IMR-90 (cell line): ENCODE data around the gene SELENOO. TPM values are rescaled to one million over a fixed set of nuclear protein-coding genes. Genes with fewer than 3 reads are reported as not detected.

Source experiments
- ATAC-seq: fragments of 200-7000 bp; cut with Tn5 transposase; 2 replicates; pipeline ENCODE4 v1.9.1; 2020; ENCODE audit warnings: low read depth, mild to moderate bottlenecking, moderate library complexity
- BruUV-seq: library from RNA; stranded (reverse); fragments of 400-500 nt; replicated peaks from 2 replicates; lab custom pipeline; 2021; lab: Mats Ljungman, UMichigan
- CTCF ChIA-PET: fragments of 300-600 bp; formaldehyde crosslinking; extraction: SDS; loops from one replicate; lab custom pipeline; 2021; ENCODE audit warnings: antibody characterized with exemption; lab: Yijun Ruan, JAX
- POLR2A ChIA-PET: fragments of 300-600 bp; sonication (Branson Sonifier 250); formaldehyde crosslinking; loops from one replicate; lab custom pipeline; 2022; ENCODE audit warnings: antibody characterized with exemption; ENCODE audit not compliant: unreplicated experiment; lab: Charles Lee
- DNase-seq: peaks from one replicate; pipeline ENCODE4 v3.0.0; 2013
- H2AFZ ChIP-seq: replicated peaks from 2 replicates; pipeline ENCODE3; 2013; ENCODE audit warnings: low read length, mild to moderate bottlenecking; ENCODE audit not compliant: poor library complexity
- H2AK5ac ChIP-seq: 2 replicates; pipeline ENCODE4 v1.6.1; 2013; ENCODE audit warnings: low read depth, low read length, inconsistent platforms
- H2AK9ac ChIP-seq: replicated peaks from 2 replicates; pipeline ENCODE3; 2013; ENCODE audit warnings: mild to moderate bottlenecking, low read depth, low read length, moderate library complexity; ENCODE audit not compliant: poor library complexity
- H2BK120ac ChIP-seq: 2 replicates; pipeline ENCODE4 v1.6.1; 2013; ENCODE audit warnings: low read depth, low read length, inconsistent platforms
- H2BK15ac ChIP-seq: 3 replicates; pipeline ENCODE4 v1.6.1; 2013; ENCODE audit warnings: low read depth, low read length, inconsistent platforms
- H2BK20ac ChIP-seq: 2 replicates; pipeline ENCODE4 v1.6.1; 2013; ENCODE audit warnings: low read depth, mild to moderate bottlenecking, inconsistent platforms, low read length, moderate library complexity
- H2BK5ac ChIP-seq: 2 replicates; pipeline ENCODE4 v1.6.1; 2013; ENCODE audit warnings: mild to moderate bottlenecking, low read depth, low read length, inconsistent platforms; ENCODE audit not compliant: poor library complexity, severe bottlenecking
- H3K14ac ChIP-seq: replicated peaks from 2 replicates; pipeline ENCODE4 v1.6.1; 2013; ENCODE audit warnings: low read depth, low read length, inconsistent platforms
- H3K18ac ChIP-seq: 2 replicates; pipeline ENCODE4 v1.6.1; 2013; ENCODE audit warnings: low read depth, low read length, control low read depth
- H3K23ac ChIP-seq: 2 replicates; pipeline ENCODE4 v1.6.1; 2013; ENCODE audit warnings: low read depth, low read length, inconsistent platforms
- H3K27ac ChIP-seq: 2 replicates; pipeline ENCODE4 v1.5.1; 2013; ENCODE audit warnings: mild to moderate bottlenecking, control low read depth, low read length; ENCODE audit not compliant: insufficient read depth
- H3K27me3 ChIP-seq: 2 replicates; pipeline ENCODE4 v1.6.1; 2013; ENCODE audit warnings: low read length; ENCODE audit not compliant: control insufficient read depth, insufficient read depth
- H3K36me3 ChIP-seq: 2 replicates; pipeline ENCODE4 v1.6.1; 2013; ENCODE audit warnings: low read length, mixed read lengths; ENCODE audit not compliant: control insufficient read depth, insufficient read depth
- H3K4ac ChIP-seq: 2 replicates; pipeline ENCODE4 v1.6.1; 2013; ENCODE audit warnings: low read depth, low read length, inconsistent platforms
- H3K4me1 ChIP-seq: 2 replicates; pipeline ENCODE4 v1.6.1; 2013; ENCODE audit warnings: low read length, mixed read lengths; ENCODE audit not compliant: control insufficient read depth, insufficient read depth
- H3K4me2 ChIP-seq: 2 replicates; pipeline ENCODE4 v1.6.1; 2013; ENCODE audit warnings: low read depth, mild to moderate bottlenecking, control low read depth, low read length, moderate library complexity
- H3K4me3 ChIP-seq: 2 replicates; pipeline ENCODE4 v1.5.1; 2013; ENCODE audit warnings: low read depth, mild to moderate bottlenecking, control low read depth, low read length, moderate library complexity; ENCODE audit not compliant: insufficient read depth
- H3K56ac ChIP-seq: 2 replicates; pipeline ENCODE4 v1.6.1; 2013; ENCODE audit warnings: low read length, inconsistent platforms; ENCODE audit not compliant: insufficient read depth; ENCODE audit errors: extremely low read depth
- H3K79me1 ChIP-seq, 2 experiments: 2 replicates each; pipeline ENCODE4 v1.6.1; 2013; ENCODE audit warnings: low read length in 2 of 2, inconsistent platforms in 1 of 2, low read depth in 1 of 2
- H3K9ac ChIP-seq: 2 replicates; pipeline ENCODE4 v1.6.1; 2013; ENCODE audit warnings: low read depth, low read length, control low read depth
- H3K9me1 ChIP-seq: 2 replicates; pipeline ENCODE4 v1.6.1; 2013; ENCODE audit warnings: low read length, inconsistent platforms; ENCODE audit not compliant: insufficient read depth
- H3K9me3 ChIP-seq: 2 replicates; pipeline ENCODE4 v1.6.1; 2013; ENCODE audit warnings: low read length; ENCODE audit not compliant: control insufficient read depth, insufficient read depth
- H4K20me1 ChIP-seq: 2 replicates; pipeline ENCODE4 v1.6.1; 2013; ENCODE audit warnings: low read length, inconsistent platforms; ENCODE audit not compliant: insufficient read depth
- H4K5ac ChIP-seq: 2 replicates; pipeline ENCODE4 v1.6.1; 2013; ENCODE audit warnings: mild to moderate bottlenecking, low read depth, low read length, control low read depth
- H4K8ac ChIP-seq, 2 experiments: 2 replicates each; pipeline ENCODE4 v1.6.1; 2013; ENCODE audit warnings: low read depth in 2 of 2, low read length in 2 of 2, control low read depth in 1 of 2, inconsistent platforms in 1 of 2
- H4K91ac ChIP-seq: 2 replicates; pipeline ENCODE4 v1.6.1; 2013; ENCODE audit warnings: low read depth, low read length, inconsistent platforms; ENCODE audit not compliant: insufficient read depth
- BHLHE40 ChIP-seq: fragments of 150-350 bp; IDR thresholded peaks from 2 replicates; pipeline ENCODE4 v1.6.1; 2016; ENCODE audit warnings: mild to moderate bottlenecking, low read depth, low read length
- CEBPB ChIP-seq: IDR thresholded peaks from 2 replicates; pipeline ENCODE4 v1.6.1; 2012; ENCODE audit warnings: low read depth, low read length, improper control_type of control experiment
- CHD1 ChIP-seq: IDR thresholded peaks from 2 replicates; pipeline ENCODE4 v1.6.1; 2012; ENCODE audit warnings: low read depth, low read length, improper control_type of control experiment
- CTCF ChIP-seq: conservative IDR thresholded peaks from 2 replicates; pipeline ENCODE4 v1.5.1; 2012; ENCODE audit warnings: mild to moderate bottlenecking, low read depth, low read length, improper control_type of control experiment
- FOS ChIP-seq: fragments of 150-350 bp; IDR thresholded peaks from 2 replicates; pipeline ENCODE4 v1.6.1; 2016; ENCODE audit warnings: low read depth, low read length
- MAZ ChIP-seq: IDR thresholded peaks from 2 replicates; pipeline ENCODE4 v1.6.1; 2012; ENCODE audit warnings: low read depth, mild to moderate bottlenecking, low read length, improper control_type of control experiment, moderate library complexity, borderline replicate concordance
- MXI1 ChIP-seq: IDR thresholded peaks from 2 replicates; pipeline ENCODE4 v1.6.1; 2012; ENCODE audit warnings: low read depth, mild to moderate bottlenecking, low read length, moderate library complexity, borderline replicate concordance
- NFE2L2 ChIP-seq: fragments of 150-350 bp; IDR thresholded peaks from 2 replicates; pipeline ENCODE4 v1.6.1; 2016; ENCODE audit warnings: low read depth, mild to moderate bottlenecking, low read length
- RCOR1 ChIP-seq: IDR thresholded peaks from 2 replicates; pipeline ENCODE4 v1.6.1; 2012; ENCODE audit warnings: mild to moderate bottlenecking, low read length, improper control_type of control experiment; ENCODE audit not compliant: insufficient replicate concordance
- RFX5 ChIP-seq: IDR thresholded peaks from 2 replicates; pipeline ENCODE4 v1.8.0; 2012; ENCODE audit warnings: low read depth, mild to moderate bottlenecking, low read length, moderate library complexity
- WGBS, 2 experiments: methylation state at CpG; one replicate each; pipeline versions ENCODE4 v1.1.5 to v1.1.7; 2013; ENCODE audit warnings: missing lambda C conversion rate in 2 of 2; ENCODE audit not compliant: insufficient read length in 1 of 2; ENCODE audit errors: extremely low coverage in 2 of 2; 5-methylcytosine and 5-hydroxymethylcytosine counted together
- dilution Hi-C: fragments of 300-500 bp; cut with HindIII; formaldehyde crosslinking; loops from one replicate; pipeline ENCODE4 v1.14.3; 2018; ENCODE audit warnings: low sequenced_read_pairs; ENCODE audit not compliant: unreplicated experiment
- in situ Hi-C: fragments of 300-500 bp; cut with MboI; formaldehyde crosslinking; loops from 3 replicates; pipeline ENCODE4 v1.14.3; 2019; ENCODE audit warnings: low sequenced_read_pairs, inconsistent platforms, mixed read lengths
- intact Hi-C: fragments of 100-400 bp; cut with micrococcal nuclease; formaldehyde crosslinking; loops from 2 replicates; pipeline ENCODE4 v1.10.0; 2022
- polyA plus RNA-seq, 3 experiments: library from polyadenylated mRNA; depleted of rRNA; stranded (reverse); fragments of >200 nt; gene quantifications; 2 replicates each; pipeline ENCODE4 v1.2.3, GENCODE V29; 2012; ENCODE audit warnings: low replicate concordance in 1 of 3
- total RNA-seq: library from RNA; depleted of rRNA; stranded (reverse); fragments of >200 nt; gene quantifications from 2 replicates; pipeline ENCODE4 v1.2.3, GENCODE V29; 2012

The SELENOO gene
- total and polyA plus RNA-seq, 2 of the 4 experiments (the other 2 are of a cell fraction): 10.4 to 21.4 TPM

GRCh38 chr22:50185375-50186087 is 15.3 kb upstream of the SELENOO start, which contains the start of gene TRABD:
Gene TRABD (plus strand): TSS chr22:50185913. CDS start chr22:50193061, 7,148 bp downstream.
- dilution Hi-C loops: no loop called here

More at GRCh38 chr22:50185375-50186087, 15.3 kb upstream of the SELENOO start, which contains the start of gene TRABD:
- ChIA-PET POLR2A (no interaction called here), CTCF (no interaction called here)
- WGBS, 2 experiments: 3% methylated on average over 6 of the region's 90 CpGs; no CpG with 5 or more reads in 1 of the 2 experiments
- H3K4me2 ChIP-seq: peak within 1 kb of the TSS; percentile 98
- peak within 1 kb of the TSS; percentile 100 for H3K14ac ChIP-seq
- H2BK20ac ChIP-seq: peak within 1 kb of the TSS; percentile 9; the same call in 1 of the 2 replicates
- peak within 1 kb of the TSS; percentile 48; the same call in 1 of the 2 replicates for H3K56ac ChIP-seq
- H3K79me1 ChIP-seq: peaks cover 11 to 38% of the 10 kb centered on the region in 2 experiments
- peak within 1 kb of the TSS; percentile 99 for H3K4ac ChIP-seq
- H3K9ac ChIP-seq: peak within 1 kb of the TSS; percentile 81
- TF ChIP-seq NFE2L2 (no peak), BHLHE40 (no peak), MXI1 (peak; percentile 50; the same call in 1 of the 2 replicates), CEBPB (no peak), RCOR1 (peak; percentile 67), CTCF (no peak), FOS (no peak), CHD1 (no peak), RFX5 (no peak), MAZ (peak; percentile 43; the same call in 1 of the 2 replicates)
- ATAC-seq: peak; percentile 89
- intact Hi-C loops: loop anchor here (1.0 kb wide), 1 partner anchor 38 kb away; no protein-coding TSS in a partner anchor
- H3K27ac ChIP-seq: peak within 1 kb of the TSS; percentile 68
- peak within 1 kb of the TSS; percentile 36; the same call in 1 of the 3 replicates for H2BK15ac ChIP-seq
- H2BK5ac ChIP-seq: peak within 1 kb of the TSS; percentile 90
- peak within 1 kb of the TSS; percentile 90 for H2BK120ac ChIP-seq
- peaks cover 19% of the 10 kb centered on the region for H3K4me1 ChIP-seq
- H2AFZ ChIP-seq: peak within 1 kb of the TSS; percentile 99
- peak within 1 kb of the TSS; percentile 94 to 100 for H4K8ac ChIP-seq
- H3K9me3 ChIP-seq: no peaks in the 10 kb centered on the region
- H4K91ac ChIP-seq: peak within 1 kb of the TSS; percentile 93
- peak within 1 kb of the TSS; percentile 99 for H2AK9ac ChIP-seq
- H3K9me1 ChIP-seq: peaks cover 4% of the 10 kb centered on the region
- no TSS peak for BruUV-seq
- in situ Hi-C loops: no loop called here
- H4K5ac ChIP-seq: peak within 1 kb of the TSS; percentile 99
- peak within 1 kb of the TSS; percentile 99 for H2AK5ac ChIP-seq
- peaks cover 4% of the 10 kb centered on the region; the same call in 1 of the 2 replicates for H3K36me3 ChIP-seq
- peak within 1 kb of the TSS; percentile 59 for H3K4me3 ChIP-seq
- peak within 1 kb of the TSS; percentile 95 for H3K23ac ChIP-seq
- peak; percentile 82 for DNase-seq
- H4K20me1 ChIP-seq: peaks cover 14% of the 10 kb centered on the region
- no peaks in the 10 kb centered on the region for H3K27me3 ChIP-seq
- H3K18ac ChIP-seq: peak within 1 kb of the TSS; percentile 98
